GM18498 (cell line): Measurements from ENCODE around the gene MTO1.
"Not testable (repeated sequence)": the region's sequence is repeated elsewhere in the genome, so short reads cannot be mapped to it uniquely, and the experiment has no call there.

Experiments used
- ATAC-seq: cut with Tn5 transposase; IDR thresholded peaks from one replicate; pipeline ENCODE4 v1.9.1; 2021; ENCODE audit warnings: mild to moderate bottlenecking, moderate library complexity; ENCODE audit not compliant: unreplicated experiment

Gene MTO1, protein sequence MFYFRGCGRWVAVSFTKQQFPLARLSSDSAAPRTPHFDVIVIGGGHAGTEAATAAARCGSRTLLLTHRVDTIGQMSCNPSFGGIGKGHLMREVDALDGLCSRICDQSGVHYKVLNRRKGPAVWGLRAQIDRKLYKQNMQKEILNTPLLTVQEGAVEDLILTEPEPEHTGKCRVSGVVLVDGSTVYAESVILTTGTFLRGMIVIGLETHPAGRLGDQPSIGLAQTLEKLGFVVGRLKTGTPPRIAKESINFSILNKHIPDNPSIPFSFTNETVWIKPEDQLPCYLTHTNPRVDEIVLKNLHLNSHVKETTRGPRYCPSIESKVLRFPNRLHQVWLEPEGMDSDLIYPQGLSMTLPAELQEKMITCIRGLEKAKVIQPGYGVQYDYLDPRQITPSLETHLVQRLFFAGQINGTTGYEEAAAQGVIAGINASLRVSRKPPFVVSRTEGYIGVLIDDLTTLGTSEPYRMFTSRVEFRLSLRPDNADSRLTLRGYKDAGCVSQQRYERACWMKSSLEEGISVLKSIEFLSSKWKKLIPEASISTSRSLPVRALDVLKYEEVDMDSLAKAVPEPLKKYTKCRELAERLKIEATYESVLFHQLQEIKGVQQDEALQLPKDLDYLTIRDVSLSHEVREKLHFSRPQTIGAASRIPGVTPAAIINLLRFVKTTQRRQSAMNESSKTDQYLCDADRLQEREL

DNA sequence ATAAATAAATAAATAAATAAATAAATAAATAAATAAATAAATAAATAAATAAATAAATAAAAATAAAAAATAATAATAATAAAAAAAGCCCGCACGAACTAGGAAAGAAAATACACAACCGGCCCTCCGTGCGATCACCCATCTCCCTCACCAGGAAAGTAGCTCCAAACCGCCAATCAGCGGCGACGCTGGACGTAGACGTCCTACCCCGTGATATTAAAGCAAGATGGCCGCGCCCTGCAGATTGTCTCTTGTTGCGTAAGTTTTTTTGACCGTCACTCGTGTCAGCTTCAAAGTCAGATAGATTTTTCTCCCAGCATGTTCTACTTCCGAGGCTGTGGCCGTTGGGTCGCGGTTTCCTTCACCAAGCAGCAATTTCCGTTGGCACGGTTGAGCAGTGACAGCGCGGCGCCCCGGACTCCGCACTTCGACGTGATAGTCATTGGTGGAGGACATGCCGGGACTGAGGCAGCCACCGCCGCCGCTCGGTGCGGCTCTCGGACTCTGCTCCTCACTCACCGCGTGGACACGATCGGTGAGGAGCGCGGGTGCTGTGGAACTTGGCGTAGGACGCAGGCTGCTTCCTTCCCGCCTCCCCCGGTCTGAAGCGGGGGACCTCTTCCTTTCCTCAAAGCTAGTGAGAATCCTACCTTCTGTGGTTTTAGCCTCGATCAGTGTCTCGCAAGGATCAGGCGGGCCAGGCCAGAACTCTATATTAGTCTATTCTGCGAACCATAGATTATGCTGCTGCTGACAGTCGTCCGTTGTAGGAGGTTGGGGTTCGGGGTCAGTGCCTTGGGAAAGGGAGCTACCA, at the start of gene MTO1:
Gene MTO1, plus strand, starts transcription at position 201 of the 814 bp plus-strand sequence. Its CDS starts 118 bp downstream, at position 319.
- ATAC-seq = peak; percentile 97

DNA sequence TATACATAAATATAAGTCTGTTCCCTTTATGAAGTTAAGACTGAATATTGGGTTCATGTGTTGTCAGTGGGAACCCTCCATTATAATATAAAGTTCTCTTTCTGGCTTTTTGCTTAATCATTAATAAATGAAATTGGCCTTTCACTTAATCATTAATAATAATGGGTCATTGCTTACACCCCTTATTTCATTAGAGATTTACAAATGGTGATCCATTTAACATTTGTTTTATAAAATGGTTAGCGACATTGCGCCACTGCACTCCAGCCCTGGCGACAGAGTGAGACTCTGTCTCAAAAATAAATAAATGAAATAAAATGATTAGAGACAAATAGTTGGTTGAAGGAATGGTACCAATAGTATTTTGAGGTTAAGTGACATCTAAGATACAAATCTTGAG, 48.4 kb upstream of the MTO1 start:
- no peak for ATAC-seq

DNA sequence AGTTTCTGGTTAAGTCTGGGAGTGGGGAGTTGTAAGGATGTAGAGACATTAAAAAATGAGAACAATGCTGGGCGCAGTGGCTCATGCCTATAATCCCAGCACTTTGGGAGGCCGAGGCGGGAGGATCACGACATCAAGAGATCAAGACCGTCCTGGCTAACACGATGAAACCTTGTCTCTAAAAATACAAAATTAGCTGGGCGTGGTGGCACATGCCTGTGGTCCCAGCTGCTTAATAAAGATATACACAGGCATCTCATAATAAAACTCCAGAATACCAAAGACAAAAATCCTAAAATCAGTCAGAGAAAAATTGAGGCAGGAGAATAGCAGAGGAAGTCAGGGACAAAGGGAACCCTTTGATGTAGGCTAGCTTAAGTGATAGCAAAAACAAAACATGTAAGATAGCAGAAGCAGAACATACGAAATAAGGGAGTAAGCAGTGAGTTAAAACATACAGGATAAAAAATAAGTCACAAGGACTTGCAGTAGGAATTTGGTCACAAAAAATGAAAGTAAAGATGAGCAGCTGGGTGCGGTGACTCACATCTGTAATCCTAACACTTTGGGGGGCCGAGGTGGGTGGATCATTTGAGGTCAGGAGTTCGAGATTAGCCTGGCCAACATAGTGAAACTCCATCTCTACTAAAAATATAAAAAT, 43.3 kb upstream of the MTO1 start:
- ATAC-seq = no peak

DNA sequence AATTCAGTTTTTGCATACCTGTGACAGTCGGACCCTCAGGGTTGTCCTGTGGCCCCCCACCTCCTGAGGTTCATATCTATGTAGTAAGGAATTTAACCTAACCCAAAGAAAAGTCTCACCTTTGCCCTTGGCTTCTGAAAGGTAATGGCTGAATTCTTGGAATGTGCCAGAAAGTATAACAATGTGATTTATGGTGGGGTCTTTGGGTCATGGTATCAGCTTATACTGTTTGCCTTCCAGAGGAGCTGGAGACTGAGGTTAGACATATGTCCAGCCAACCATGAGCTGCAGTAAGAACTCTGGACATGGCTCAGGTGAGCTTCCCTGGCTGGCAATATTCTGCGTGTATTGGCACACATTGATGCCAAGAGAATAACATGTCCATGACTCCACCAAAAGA, 40.0 kb upstream of the MTO1 start:
- ATAC-seq = no peak

DNA sequence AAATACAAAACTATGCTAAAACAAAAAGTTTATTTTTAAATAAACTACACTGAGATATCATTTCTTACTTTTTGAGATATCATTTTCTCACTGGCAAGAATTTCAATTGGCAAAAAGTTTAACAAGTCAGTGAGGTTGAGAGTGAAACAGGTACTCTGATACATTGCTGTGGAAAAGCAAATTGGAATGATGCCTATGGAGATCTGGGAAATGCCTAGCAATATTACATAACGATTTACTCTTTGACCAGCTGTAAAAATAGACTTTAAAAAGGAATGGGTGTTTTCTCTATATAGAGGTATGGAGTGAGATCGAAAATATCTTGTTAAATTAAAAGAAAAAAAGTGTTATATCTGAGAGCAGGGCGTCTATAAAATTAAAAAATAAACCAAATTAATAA, 26.3 kb upstream of the MTO1 start:
- no peak for ATAC-seq

DNA sequence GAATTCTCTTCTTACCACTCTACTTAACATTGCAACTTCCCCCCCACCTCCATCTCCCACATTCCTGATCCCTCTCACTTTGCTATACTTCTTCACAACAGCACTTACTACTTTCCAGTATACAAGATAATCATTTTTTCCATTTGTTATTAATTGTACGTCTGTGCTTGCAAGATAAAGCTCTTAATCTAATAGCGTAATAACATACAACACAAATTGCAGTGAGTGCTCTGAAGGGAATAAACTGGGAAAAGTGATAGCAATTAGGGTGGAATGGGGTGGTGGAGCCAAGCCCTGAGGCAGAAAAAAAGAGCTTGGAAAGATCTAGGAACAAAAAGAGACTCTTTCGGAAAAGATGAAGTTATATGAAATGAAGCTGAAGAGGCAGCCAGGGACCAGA, 18.0 kb upstream of the MTO1 start:
- no peak for ATAC-seq

DNA sequence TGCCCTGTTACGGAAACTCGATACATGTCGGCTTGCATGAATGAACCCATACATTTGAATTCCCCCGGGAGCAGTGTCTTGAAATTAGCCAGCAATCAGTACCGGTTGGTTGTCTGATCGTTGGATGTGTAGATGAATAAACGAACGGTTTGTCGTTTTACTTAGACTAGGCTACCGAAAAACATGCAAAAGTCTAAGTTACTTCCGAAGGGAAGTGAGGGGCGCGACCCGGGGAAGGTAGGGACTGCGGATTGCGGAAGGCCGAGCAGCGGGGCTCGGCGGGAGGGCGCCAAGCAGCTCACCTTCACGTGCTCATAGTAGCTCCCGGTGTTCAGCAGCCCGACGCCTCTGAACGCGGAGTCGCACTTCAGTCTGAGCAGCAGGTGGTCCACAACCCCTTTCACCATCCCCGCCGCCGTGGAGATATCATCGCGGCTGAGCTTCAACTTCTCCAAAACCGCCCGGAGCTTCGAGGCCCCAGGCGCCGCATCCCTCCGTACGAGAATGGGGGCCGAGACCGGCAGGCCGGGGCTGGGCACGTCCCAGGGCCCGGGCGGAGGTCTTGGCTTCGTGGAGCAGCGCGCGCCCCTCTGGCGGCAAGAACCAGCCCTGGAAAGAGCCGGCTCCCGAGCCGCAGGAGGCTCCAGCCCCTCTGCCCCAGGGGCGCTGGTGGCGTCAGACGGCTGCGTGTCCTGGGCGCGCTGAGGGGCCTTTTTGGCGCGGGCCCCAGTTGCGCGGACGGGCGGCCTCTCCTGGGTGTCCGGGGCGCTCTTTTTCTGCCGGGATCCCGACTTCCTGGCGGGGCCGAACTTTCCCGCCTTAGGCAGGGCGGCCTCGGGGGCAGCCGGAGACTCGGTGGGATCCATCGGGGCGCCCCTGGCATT, 10.1 kb upstream of the MTO1 start:
- ATAC-seq = peak; percentile 66

DNA sequence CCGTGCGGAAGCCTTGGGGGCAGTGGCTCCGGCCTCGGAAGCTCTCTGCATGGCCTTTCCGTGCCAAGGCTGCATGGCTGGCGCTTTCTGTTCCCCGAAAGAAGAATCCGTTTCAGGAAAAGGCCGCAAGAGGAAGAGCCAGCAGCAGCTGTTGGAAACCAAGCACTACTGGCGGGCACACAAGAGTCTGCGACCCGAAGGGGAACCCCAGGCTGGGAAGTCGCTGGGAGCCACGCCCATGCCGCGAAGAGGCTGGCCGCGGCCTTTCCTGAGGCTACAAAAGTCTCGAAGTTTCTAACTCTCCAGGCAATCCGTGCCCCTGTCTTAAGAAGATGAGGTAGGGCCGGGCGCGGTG, 9.5 kb upstream of the MTO1 start, which contains the start of gene CGAS:
Gene CGAS, minus strand, starts transcription at position 191 of the 355 bp plus-strand sequence. Its CDS starts 116 bp downstream, at position 75.
- ATAC-seq = peak; percentile 73

DNA sequence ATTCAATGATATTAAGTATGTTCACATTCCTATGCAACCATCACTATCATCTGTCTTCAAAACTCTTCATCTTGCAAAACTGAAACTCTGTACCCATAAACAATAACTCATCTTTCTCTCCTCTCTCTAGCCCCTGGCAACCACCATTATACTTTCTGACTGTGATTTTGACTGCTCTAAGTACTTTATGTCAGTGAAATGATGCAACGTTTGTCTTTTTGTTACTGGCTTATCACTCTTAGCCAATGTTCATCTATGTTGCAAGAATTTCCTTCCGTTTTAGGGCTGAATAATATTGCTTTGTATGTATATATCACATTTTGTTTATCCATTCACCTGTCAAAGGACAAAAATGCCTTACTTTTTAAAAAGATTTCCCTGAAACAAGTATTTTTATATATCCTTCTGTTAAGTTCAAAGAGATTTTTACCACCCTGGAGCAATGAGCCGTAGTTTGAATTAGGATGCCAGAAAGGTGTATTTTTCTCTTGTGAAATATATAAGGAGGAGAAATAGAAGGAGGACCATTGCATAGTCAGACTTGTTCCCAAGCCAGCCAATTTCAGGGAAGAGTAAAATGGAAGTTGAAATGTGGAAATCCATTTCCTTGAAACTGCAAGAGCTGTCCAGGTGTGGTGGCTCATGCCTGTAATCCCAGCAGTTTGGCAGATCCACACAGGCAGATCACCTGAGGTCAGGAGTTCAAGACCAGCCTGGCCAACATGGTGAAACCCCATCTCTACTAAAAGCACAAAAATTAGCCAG, 5.5 kb upstream of the MTO1 start:
- no peak for ATAC-seq

DNA sequence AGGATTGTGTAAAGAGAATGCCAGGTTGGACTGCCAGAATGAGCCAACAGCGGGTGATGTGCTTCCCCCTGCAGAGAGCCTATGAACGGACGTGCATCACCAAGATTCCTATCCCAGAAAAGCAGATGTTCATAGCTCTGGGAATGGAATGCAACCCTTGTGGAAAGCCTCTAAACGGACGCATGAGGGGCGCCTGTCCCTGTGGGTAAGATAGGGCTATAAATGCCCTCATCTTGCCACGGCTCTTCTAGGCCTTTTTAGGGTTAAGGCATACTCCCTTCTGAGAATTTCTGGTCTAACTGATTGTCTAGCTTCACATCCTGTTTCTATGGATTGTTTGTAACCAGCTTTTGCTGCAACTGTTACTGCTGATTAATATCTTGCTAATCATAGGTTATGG, 2.1 kb upstream of the MTO1 start:
- not testable (repeated sequence) for ATAC-seq

DNA sequence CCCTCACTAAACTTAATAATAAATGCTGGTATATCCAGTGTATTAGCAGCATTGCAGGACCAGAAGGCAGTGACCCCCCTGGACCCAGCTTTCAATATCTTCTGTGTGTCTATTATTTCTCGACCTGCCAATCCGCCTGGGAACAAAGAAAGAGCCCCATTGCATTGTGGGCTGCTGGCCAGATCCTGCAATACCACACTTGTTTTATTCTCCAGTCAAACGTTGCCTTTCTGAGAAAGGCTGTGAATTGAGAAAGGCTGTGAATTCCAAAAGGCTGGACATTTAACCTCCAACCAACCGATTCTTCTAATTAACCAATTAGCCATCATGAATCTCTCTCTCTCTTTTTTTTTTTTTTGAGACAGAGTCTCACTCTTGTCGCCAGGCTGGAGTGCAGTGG, 1.5 kb upstream of the MTO1 start:
- no peak for ATAC-seq

DNA sequence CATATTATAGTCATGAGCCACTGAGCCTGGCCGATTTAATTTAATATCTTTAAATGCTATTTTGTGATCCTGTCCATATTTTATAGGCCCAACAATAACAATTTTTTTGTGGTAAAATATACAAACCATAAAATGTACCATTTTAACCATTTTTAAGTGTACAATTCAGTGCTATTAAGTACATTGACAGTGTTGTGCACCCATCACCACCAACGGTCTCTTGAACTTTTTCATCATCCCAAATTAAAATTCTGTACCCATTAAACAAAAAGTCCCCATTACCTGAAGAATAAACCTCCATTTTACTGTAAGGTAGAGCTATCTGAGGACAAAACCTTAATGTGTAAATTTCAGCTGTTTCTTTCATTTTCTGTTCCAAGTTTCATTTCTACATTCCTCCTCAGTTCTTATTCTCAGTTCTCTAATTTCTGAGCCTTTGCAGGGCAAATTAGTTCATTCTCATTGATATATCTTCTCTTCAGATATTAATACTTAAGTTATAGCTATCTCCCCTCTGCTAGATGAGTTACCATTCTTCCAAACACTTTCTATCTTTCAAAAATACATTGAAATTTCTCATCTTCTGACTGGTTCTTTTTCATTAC, 10.3 kb downstream of the MTO1 start:
- peak; percentile 94 for ATAC-seq

DNA sequence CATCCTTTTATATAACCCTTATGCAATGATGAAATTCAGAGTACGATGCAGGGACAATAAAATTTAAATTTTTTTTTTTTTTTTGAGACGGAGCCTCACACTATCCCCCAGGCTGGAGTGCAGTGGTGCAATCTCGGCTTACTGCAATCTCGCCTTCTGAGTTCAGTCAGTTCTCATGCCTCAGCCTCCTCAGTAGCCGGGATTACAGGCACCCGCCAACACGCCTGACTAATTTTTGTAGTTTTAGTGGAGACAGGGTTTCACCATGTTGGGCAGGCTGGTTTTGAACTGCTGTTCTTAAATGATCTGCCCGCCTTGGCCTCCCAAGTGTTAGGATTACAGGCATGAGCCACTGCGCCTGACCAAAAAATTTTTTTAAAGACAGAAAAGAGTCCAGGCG, 15.2 kb downstream of the MTO1 start:
- no peak for ATAC-seq

DNA sequence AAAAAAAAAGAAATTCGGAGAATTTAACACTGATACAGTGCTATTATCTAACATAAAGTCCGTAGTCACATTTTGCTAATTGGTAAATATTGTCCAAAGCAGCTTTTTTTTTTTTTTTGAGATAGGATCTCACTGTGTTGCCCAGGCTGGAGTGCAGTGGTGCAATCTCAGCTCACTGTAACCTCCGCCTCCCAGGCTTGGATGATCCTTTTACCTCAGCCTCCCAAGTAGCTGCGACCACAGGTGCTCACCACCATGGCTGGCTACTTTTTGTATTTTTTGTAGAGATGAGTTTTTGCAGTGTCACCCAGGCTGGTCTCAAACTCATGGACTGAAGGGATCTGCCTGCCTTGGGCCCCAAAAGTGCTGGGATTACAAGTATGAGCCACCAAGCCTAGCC, 15.9 kb downstream of the MTO1 start:
- ATAC-seq = no peak

DNA sequence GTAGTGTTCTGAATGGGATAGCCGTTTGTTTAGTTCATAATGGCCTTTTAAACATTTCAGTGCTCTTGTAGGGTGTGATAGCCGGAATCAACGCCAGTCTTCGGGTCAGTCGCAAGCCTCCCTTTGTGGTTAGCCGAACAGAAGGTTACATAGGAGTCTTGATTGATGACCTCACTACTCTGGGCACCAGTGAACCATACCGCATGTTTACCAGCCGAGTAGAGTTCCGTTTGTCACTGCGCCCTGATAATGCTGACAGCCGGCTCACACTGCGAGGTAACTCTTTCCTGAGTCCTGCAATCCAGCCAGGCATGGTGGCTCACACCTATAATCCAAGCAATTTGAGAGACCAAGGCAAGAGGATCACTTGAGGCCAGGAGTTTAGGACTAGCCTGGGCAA, 20.4 kb downstream of the MTO1 start:
- ATAC-seq = no peak

DNA sequence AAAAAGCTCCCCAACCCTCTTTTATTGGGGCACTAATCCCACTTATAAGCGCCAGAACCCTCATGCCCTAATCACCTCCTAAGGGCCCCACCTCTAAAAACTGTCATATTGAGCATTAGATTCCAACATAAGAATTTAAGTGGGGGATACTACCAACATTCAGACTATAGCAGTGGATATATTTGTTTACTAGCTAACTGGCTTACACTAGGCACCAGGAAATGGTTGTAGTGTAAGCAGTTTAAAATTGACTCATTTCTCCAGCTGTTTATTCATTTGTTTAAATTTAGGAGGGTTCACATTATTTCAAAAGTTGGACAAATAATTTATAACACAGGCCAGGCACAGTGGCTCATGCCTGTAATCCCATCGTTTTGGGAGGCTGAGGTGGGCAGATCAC, 22.9 kb downstream of the MTO1 start:
- no peak for ATAC-seq

DNA sequence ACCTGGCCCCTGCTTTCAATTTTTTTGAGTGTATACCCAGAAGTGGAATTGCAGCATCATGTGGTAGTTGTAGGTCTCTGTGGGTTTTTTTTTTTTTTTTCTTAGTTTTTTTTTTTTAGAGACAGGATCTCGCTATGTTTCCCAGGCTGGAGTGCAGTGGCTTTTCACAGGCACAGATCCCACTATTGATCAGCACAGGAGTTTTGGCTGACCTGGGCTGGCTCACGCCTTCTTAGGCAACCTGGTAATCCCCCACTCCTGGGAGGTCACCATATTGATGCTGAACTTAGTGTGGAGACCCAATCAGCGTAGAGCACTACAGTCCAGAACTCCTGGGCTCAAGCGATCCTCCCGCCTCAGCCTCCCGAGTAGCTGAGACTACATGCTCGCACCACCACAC, 25.9 kb downstream of the MTO1 start:
- ATAC-seq = no peak

DNA sequence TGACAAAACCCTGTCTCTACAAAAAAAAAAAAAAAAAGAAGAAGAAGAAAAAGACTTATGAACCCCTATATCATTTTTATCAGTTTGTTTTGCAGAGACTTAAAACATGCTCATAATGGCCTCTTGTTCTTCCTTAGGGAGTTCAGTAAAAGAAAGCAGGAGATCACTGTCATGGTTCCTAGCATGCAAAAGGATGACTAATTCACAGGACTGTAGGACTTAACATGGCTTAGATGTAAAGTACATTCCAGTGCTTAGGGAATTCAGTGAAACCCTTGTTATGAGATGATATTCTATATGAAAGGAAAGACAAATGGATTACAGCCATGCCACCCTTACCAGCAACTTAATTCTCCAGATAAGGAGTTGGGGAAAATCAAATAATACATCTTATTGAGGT, 29.8 kb downstream of the MTO1 start:
- no peak for ATAC-seq

DNA sequence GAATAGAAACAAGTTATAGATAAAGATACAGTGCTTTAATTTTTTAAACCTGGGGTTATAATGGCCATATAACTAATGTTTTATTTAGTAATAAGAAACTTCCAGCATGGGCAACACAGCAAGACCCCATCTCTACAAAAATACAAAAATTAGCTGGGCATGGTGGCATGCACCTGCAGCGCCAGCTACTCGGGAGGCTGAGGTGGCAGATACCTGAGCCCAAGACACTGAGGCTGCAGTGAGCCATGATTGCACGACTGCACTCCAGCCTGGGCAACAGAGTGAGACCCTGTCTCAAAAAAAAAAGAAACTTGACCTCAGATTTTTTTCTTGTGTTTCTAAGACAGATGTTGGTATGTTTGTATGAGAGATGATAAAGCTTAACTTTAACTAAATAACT, 36.4 kb downstream of the MTO1 start:
- ATAC-seq = no peak
